SU-DHL-6 (cell line): ENCODE data around the gene TMEM14A.

ENCODE experiments used
- H2AFZ ChIP-seq: fragments of 200-600 bp; sonication (generic); 2 replicates; pipeline ENCODE4 v1.6.1; 2014; ENCODE audit warnings: low read depth, mild to moderate bottlenecking, moderate library complexity, mixed read lengths, antibody characterized with exemption, low read length; ENCODE audit not compliant: severe bottlenecking
- H3F3A ChIP-seq: fragments of 200-600 bp; shearing (Covaris generic); 2 replicates; pipeline ENCODE4 v1.6.0; 2016; ENCODE audit warnings: antibody characterized with exemption, mild to moderate bottlenecking; ENCODE audit not compliant: insufficient read depth
- H3K27ac ChIP-seq: fragments of 200-600 bp; sonication (generic); 2 replicates; pipeline ENCODE4 v1.5.1; 2016; ENCODE audit warnings: low read depth, mild to moderate bottlenecking, low read length, moderate library complexity, mixed read lengths
- H3K27me3 ChIP-seq: fragments of 200-600 bp; sonication (generic), shearing (Covaris generic); 2 replicates; pipeline ENCODE4 v1.6.0; 2014; ENCODE audit warnings: mild to moderate bottlenecking, low read length
- H3K36me3 ChIP-seq: fragments of 200-600 bp; sonication (generic); 2 replicates; pipeline ENCODE4 v1.6.1; 2014; ENCODE audit warnings: mild to moderate bottlenecking, low read length, mixed read lengths
- H3K4me2 ChIP-seq: fragments of 300-600, 200-600 bp; shearing (Covaris generic), sonication (generic); 2 replicates; pipeline ENCODE4 v1.6.0; 2014; ENCODE audit warnings: low read length, low read depth, mild to moderate bottlenecking; ENCODE audit not compliant: poor library complexity, severe bottlenecking
- H3K4me3 ChIP-seq: fragments of 200-600 bp; sonication (generic); 2 replicates; pipeline ENCODE4 v1.5.1; 2014; ENCODE audit warnings: antibody characterized with exemption, low read length, mild to moderate bottlenecking, mixed read lengths; ENCODE audit not compliant: insufficient read depth, poor library complexity, severe bottlenecking
- H3K79me2 ChIP-seq: fragments of 200-600 bp; sonication (generic); 2 replicates; pipeline ENCODE4 v1.6.1; 2014; ENCODE audit warnings: mild to moderate bottlenecking, low read length, moderate library complexity; ENCODE audit not compliant: insufficient read depth
- H3K9ac ChIP-seq: fragments of 200-600 bp; sonication (generic); 2 replicates; pipeline ENCODE4 v1.7.0; 2014; ENCODE audit warnings: mild to moderate bottlenecking, low read length
- H3K9me2 ChIP-seq: fragments of 200-600 bp; sonication (generic); replicated peaks from 2 replicates; pipeline ENCODE4 v1.6.1; 2014; ENCODE audit warnings: low read length; ENCODE audit not compliant: insufficient read depth
- H3K9me3 ChIP-seq: fragments of 200-600 bp; sonication (generic); 2 replicates; pipeline ENCODE4 v1.6.1; 2014; ENCODE audit warnings: low read length, mixed read lengths; ENCODE audit not compliant: insufficient read depth
- H4K20me1 ChIP-seq: fragments of 200-600 bp; sonication (generic); 2 replicates; pipeline ENCODE4 v1.6.1; 2014; ENCODE audit warnings: low read depth, mild to moderate bottlenecking, antibody characterized with exemption, low read length, moderate library complexity, mixed read lengths
- CTCF ChIP-seq: fragments of 200-600 bp; sonication (generic); IDR thresholded peaks from one replicate; pipeline ENCODE4 v1.5.1; 2017; ENCODE audit warnings: antibody characterized with exemption, mild to moderate bottlenecking, low read length, moderate library complexity; ENCODE audit not compliant: insufficient read depth, poor library complexity, severe bottlenecking
- EZH2phosphoT487 ChIP-seq: fragments of 200-600 bp; sonication (generic), shearing (Covaris generic); conservative IDR thresholded peaks from 2 replicates; pipeline ENCODE4 v1.6.1; 2018; ENCODE audit warnings: mild to moderate bottlenecking, antibody characterized with exemption, low read length, moderate library complexity, mixed read lengths

The TMEM14A gene

GRCh38 chr6:52691718-52692117, 20.8 kb downstream of the TMEM14A start:
- Histone ChIP-seq H3K9me2 (no peaks in the 10 kb centered on the region), H3K79me2 (no peaks in the 10 kb centered on the region), H3K36me3 (no peaks in the 10 kb centered on the region), H3K4me3 (no peak overlapping the region), H3K9ac (no peak overlapping the region), H2AFZ (no peak overlapping the region), H3K4me2 (no peak overlapping the region), H3K27me3 (no peaks in the 10 kb centered on the region), H3K9me3 (no peaks in the 10 kb centered on the region), H3F3A (no peaks in the 10 kb centered on the region), H4K20me1 (no peaks in the 10 kb centered on the region), H3K27ac (no peak overlapping the region)
- TF ChIP-seq CTCF = no peak
- no peak for TF ChIP-seq EZH2phosphoT487

GRCh38 chr6:52693773-52694172, 22.9 kb downstream of the TMEM14A start:
- Histone ChIP-seq H3K36me3 (no peaks in the 10 kb centered on the region), H3K27ac (no peak overlapping the region), H2AFZ (no peak overlapping the region), H3K27me3 (0 out of 2 replicates have a peak, but pooled peaks cover 3% of the 10 kb centered on the region), H3K9ac (no peak overlapping the region), H4K20me1 (no peaks in the 10 kb centered on the region), H3K4me3 (no peak overlapping the region), H3K79me2 (no peaks in the 10 kb centered on the region), H3K9me2 (no peaks in the 10 kb centered on the region), H3K4me2 (no peak overlapping the region), H3K9me3 (no peaks in the 10 kb centered on the region), H3F3A (no peaks in the 10 kb centered on the region)
- TF ChIP-seq EZH2phosphoT487 (no peak), CTCF (no peak)

GRCh38 chr6:52694404-52694803, 23.5 kb downstream of the TMEM14A start:
- no peaks in the 10 kb centered on the region for H3K9me3 ChIP-seq
- no peak overlapping the region for H3K9ac ChIP-seq
- H2AFZ ChIP-seq = no peak overlapping the region
- no peaks in the 10 kb centered on the region for H4K20me1 ChIP-seq
- H3K9me2 ChIP-seq = no peaks in the 10 kb centered on the region
- TF ChIP-seq EZH2phosphoT487 (no peak), CTCF (no peak)
- H3K79me2 ChIP-seq = no peaks in the 10 kb centered on the region
- no peak overlapping the region for H3K27ac ChIP-seq
- no peaks in the 10 kb centered on the region for H3K36me3 ChIP-seq
- H3F3A ChIP-seq = no peaks in the 10 kb centered on the region
- H3K27me3 ChIP-seq = 0 out of 2 replicates have a peak, but pooled peaks cover 3% of the 10 kb centered on the region
- H3K4me2 ChIP-seq = no peak overlapping the region
- no peak overlapping the region for H3K4me3 ChIP-seq

- no peaks in the 10 kb centered on the region for H3K36me3 ChIP-seq
- H3K9me3 ChIP-seq = no peaks in the 10 kb centered on the region
- H3K79me2 ChIP-seq = no peaks in the 10 kb centered on the region
- no peaks in the 10 kb centered on the region for H3F3A ChIP-seq
- H3K4me3 ChIP-seq = no peak overlapping the region
- H4K20me1 ChIP-seq = no peaks in the 10 kb centered on the region
- H3K27ac ChIP-seq = no peak overlapping the region
- H2AFZ ChIP-seq = no peak overlapping the region
- H3K9ac ChIP-seq = no peak overlapping the region
- TF ChIP-seq CTCF (no peak), EZH2phosphoT487 (no peak)
- H3K9me2 ChIP-seq = no peaks in the 10 kb centered on the region
- H3K4me2 ChIP-seq = no peak overlapping the region
- H3K27me3 ChIP-seq = 0 out of 2 replicates have a peak, but pooled peaks cover 3% of the 10 kb centered on the region
Observed at GRCh38 chr6:52696418-52696817, 25.5 kb downstream of the TMEM14A start.
